ENCODE data around the gene CLDN8. TPM values are rescaled to one million over a fixed set of nuclear protein-coding genes. Genes with fewer than 3 reads are reported as not detected.

The CLDN8 gene
- total RNA-seq (2022; extraction: Qiagen RNA extraction): not detected in 5 replicates

GRCh38 chr21:30216041-30216723 lies at the start of gene CLDN8:
Gene CLDN8, minus strand, starts transcription at chr21:30216097. Its CDS starts 172 bp downstream, at chr21:30215925.

GRCh38 chr21:30166705-30167104 lies 49.2 kb downstream of the CLDN8 start, which contains the start of gene CLDN17:
Gene CLDN17, minus strand, starts transcription at chr21:30166805. Its CDS starts 188 bp downstream, at chr21:30166617.

Other genes with a start within 250 kb of the CLDN8 start
- not detected in 5 replicates for gene CLDN17, start 49.3 kb downstream of the CLDN8 start, total RNA-seq (2022; extraction: Qiagen RNA extraction)
- not detected in 5 replicates for gene KRTAP24-1, start 66.9 kb upstream of the CLDN8 start, total RNA-seq (2022; extraction: Qiagen RNA extraction)
- not detected in 5 replicates for gene KRTAP25-1, start 73.4 kb upstream of the CLDN8 start, total RNA-seq (2022; extraction: Qiagen RNA extraction)
- not detected in 5 replicates for gene KRTAP26-1, start 104.2 kb upstream of the CLDN8 start, total RNA-seq (2022; extraction: Qiagen RNA extraction)
- not detected in 5 replicates for gene KRTAP27-1, start 121.6 kb upstream of the CLDN8 start, total RNA-seq (2022; extraction: Qiagen RNA extraction)
- gene KRTAP23-1, start 132.5 kb upstream of the CLDN8 start, total RNA-seq (2022; extraction: Qiagen RNA extraction): not detected in 5 replicates
- 0.09 TPM in 1 of 5 replicates, not detected in the others for gene KRTAP13-2, start 156.2 kb upstream of the CLDN8 start, total RNA-seq (2022; extraction: Qiagen RNA extraction)
- not detected in 5 replicates for gene KRTAP13-1, start 179.9 kb upstream of the CLDN8 start, total RNA-seq (2022; extraction: Qiagen RNA extraction)
- not detected in 5 replicates for gene KRTAP13-3, start 209.8 kb upstream of the CLDN8 start, total RNA-seq (2022; extraction: Qiagen RNA extraction)
- gene KRTAP13-4, start 214.1 kb upstream of the CLDN8 start, total RNA-seq (2022; extraction: Qiagen RNA extraction): not detected in 5 replicates
- not detected in 5 replicates for gene KRTAP15-1, start 224.2 kb upstream of the CLDN8 start, total RNA-seq (2022; extraction: Qiagen RNA extraction)

Data from A549 treated with dexamethasone at 1 μM for 4 hours (cell line).